HG03432 (cell line): ENCODE measurements around the gene TMEM25.
"Not testable (repeated sequence)": the region's sequence is repeated elsewhere in the genome, so short reads cannot be mapped to it uniquely, and the experiment has no call there.

ENCODE experiments used
- ATAC-seq: cut with Tn5 transposase; IDR thresholded peaks from one replicate; pipeline ENCODE4 v1.9.1; 2021; ENCODE audit warnings: mild to moderate bottlenecking, moderate library complexity; ENCODE audit not compliant: unreplicated experiment

Gene TMEM25

GRCh38 chr11:118574636-118575035 is 43.6 kb downstream of the TMEM25 start:
- ATAC-seq, result no peak

- not testable (repeated sequence) for ATAC-seq
Measured at GRCh38 chr11:118577995-118578394, 47.0 kb downstream of the TMEM25 start.

GRCh38 chr11:118581057-118581456 is 50.1 kb downstream of the TMEM25 start:
- no peak for ATAC-seq
